ENCODE measurements around the gene ONECUT3. TPM values are rescaled to one million over a fixed set of nuclear protein-coding genes. Genes with fewer than 3 reads are reported as not detected.

Gene ONECUT3
- total and polyA plus RNA-seq, 9 of the 15 experiments (the other 6 are each of a cell fraction or from before 2014, with no cell fraction given) = not detected

DNA sequence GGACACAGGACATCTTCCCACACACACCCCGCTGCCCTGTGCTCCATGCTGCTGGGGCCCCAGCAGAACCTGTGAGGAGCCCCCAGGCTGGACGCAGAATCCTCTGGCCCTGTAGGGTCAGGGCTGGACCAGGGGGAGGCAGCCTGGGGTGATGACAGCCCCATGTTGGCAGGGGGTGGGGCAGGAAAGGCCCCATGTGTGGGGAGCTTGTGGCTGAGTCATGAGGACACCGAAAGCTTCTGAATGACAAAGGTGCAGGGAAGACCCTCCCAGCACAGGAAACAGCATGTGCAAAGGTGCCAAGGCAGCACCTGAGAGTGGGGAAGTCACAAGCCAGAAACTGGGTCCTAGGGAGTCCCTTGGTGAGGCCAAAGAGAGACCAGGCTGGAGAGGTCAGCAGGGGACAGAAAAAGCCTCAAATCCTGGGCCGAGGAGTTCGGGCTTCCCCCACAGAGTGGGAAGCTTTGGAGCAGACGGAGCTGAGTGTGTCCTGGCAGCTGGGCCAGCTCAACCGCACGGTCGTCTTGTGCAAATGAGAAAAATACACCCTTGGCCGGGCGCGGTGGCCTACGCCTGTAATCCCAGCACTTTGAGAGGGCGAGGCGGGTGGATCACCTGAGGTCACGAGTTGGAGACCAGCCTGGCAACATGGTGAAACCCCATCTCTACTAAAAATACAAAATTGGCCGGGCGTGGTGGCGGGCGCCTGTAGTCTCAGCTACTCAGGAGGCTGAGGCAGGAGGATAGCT is 41.3 kb downstream of the ONECUT3 start (continued):
- TF ChIP-seq, protein P1, sequence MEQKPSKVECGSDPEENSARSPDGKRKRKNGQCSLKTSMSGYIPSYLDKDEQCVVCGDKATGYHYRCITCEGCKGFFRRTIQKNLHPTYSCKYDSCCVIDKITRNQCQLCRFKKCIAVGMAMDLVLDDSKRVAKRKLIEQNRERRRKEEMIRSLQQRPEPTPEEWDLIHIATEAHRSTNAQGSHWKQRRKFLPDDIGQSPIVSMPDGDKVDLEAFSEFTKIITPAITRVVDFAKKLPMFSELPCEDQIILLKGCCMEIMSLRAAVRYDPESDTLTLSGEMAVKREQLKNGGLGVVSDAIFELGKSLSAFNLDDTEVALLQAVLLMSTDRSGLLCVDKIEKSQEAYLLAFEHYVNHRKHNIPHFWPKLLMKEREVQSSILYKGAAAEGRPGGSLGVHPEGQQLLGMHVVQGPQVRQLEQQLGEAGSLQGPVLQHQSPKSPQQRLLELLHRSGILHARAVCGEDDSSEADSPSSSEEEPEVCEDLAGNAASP (IDR thresholded peaks at IDR 0.05) = no peak
- peak; percentile 24; the same call in 1 of the 2 replicates for TF ChIP-seq ZBTB7A (IDR thresholded peaks at IDR 0.05; ENCODE audit: borderline replicate concordance, control insufficient read depth, low read depth, low read length)
- TF ChIP-seq ZKSCAN1 (IDR thresholded peaks at IDR 0.05; ENCODE audit: low read depth, low read length) = no peak
- TF ChIP-seq ZNF140 (CRISPR knock-in tag; IDR thresholded peaks at IDR 0.05) = no peak

DNA sequence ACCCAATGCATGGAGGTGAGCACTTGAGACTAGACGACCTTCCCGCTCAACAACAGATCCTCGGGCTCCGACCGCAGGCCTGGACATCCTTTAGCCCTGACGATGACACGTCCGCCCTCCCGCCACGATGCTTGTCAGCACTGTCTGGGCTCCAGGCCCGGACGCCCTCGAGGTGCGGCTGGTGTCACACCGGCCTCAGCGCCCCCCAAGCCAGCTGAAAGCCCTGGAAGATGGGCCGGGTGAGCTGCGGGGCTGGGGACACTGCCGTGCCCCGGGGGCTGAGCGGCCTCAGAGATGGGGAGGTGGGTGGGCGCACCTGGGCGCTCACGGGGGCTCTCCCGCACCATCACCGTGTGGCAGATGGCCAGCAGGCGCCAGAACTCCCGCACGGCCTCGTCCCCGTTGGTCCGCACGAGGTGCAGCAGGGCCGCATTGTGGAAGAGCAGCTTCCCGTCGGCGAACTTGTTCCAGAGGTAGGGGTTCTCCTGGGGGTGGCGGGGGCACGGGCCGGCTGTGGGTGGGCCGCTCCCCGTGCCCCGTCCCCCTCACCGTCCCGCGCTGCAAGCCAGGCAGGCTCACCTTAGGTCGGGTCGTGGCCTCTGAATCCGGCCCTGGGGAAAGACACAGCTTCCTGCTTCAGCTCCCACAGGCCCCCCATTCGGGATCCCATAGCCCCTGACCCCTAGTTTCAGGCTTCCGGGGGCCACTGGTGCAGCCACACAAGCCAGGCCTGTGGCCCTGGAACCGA is 43.3 kb downstream of the ONECUT3 start:
- intact Hi-C loops (cut with micrococcal nuclease) (no loop called here), in situ Hi-C loops (cut with MboI) (no loop called here)
- Histone ChIP-seq H3K4me2 (ENCODE audit: insufficient read depth, low read length) (peak overlapping the region; percentile 78), H4K20me1 (replicated peaks; ENCODE audit: control insufficient read depth, insufficient read depth, low read length) (no peaks in the 10 kb centered on the region), H3K4me1 (replicated peaks in 1 of 2; ENCODE audit: control insufficient read depth in 2 of 2, insufficient read depth in 2 of 2, low read length in 2 of 2) (peaks cover 0 to 40% of the 10 kb centered on the region in 2 experiments; a peak in 3 of 5 replicates), H3K9ac (ENCODE audit: insufficient read depth in 1 of 2, low read depth in 2 of 2, low read length in 2 of 2) (peak overlapping the region in 1 of 2 experiments; percentile 90; a peak in 3 of 4 replicates), H3K27me3 (ENCODE audit: control insufficient read depth in 2 of 2, insufficient read depth in 2 of 2, low read length in 2 of 2) (no peaks in the 10 kb centered on the region), H3K9me3 (replicated peaks; ENCODE audit: control insufficient read depth, insufficient read depth, low read depth, low read length) (no peaks in the 10 kb centered on the region), H3K4me3 (no peak overlapping the region), H3K27ac (ENCODE audit: extremely low read depth, low read depth, low read length) (no peak overlapping the region; the same call in 2 of the 3 replicates), H3K9me1 (ENCODE audit: control insufficient read depth, insufficient read depth, low read length) (peaks cover 3% of the 10 kb centered on the region), H3K36me3 (ENCODE audit: control insufficient read depth, insufficient read depth, low read length) (peaks cover 4% of the 10 kb centered on the region; the same call in 1 of the 3 replicates), H3K79me2 (ENCODE audit: control insufficient read depth, insufficient read depth, low read length) (no peaks in the 10 kb centered on the region), H2AFZ (ENCODE audit: low read depth, low read length) (peak overlapping the region; percentile 91)
- ATAC-seq (peak; percentile 16; the same call in 2 of the 3 replicates), DNase-seq (ENCODE audit: extremely low read depth in 1 of 4, low spot score in 3 of 4) (no peak), FAIRE-seq (no peak)
- ChIA-PET CTCF (ENCODE audit: low intra/inter-chr PET ratio) (interaction anchor here (0.5 to 3.3 kb wide), 7 partner anchors 15 to 933 kb away, joined by 3 to 29 read pairs (median 4); partner anchors contain the start of gene UQCR11), POLR2A (interaction anchor here (0.5 to 1.0 kb wide), 3 partner anchors 10 to 133 kb away, joined by 3 to 4 read pairs (median 3); no protein-coding TSS in a partner anchor)
- BruUV-seq (replicated peaks) = no TSS peak
- WGBS (ENCODE audit: insufficient coverage, low coverage, missing lambda C conversion rate) = 46% methylated on average over 14 of the region's 52 CpGs
- TF ChIP-seq, protein P2, sequence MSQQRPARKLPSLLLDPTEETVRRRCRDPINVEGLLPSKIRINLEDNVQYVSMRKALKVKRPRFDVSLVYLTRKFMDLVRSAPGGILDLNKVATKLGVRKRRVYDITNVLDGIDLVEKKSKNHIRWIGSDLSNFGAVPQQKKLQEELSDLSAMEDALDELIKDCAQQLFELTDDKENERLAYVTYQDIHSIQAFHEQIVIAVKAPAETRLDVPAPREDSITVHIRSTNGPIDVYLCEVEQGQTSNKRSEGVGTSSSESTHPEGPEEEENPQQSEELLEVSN (IDR thresholded peaks at IDR 0.05; ENCODE audit: borderline replicate concordance in 1 of 2, extremely low read depth in 1 of 2, insufficient read depth in 1 of 2, insufficient read length in 1 of 2, low read depth in 1 of 2, low read length in 1 of 2, poor library complexity in 1 of 2, severe bottlenecking in 1 of 2) = peak in 1 of 2 experiments; percentile 47
- TF ChIP-seq ZNF217 (CRISPR knock-in tag; IDR thresholded peaks at IDR 0.05) = no peak
- TF ChIP-seq BRCA1 (IDR thresholded peaks at IDR 0.05) = no peak
- no peak for TF ChIP-seq BRCA1 (CRISPR knock-in tag; IDR thresholded peaks at IDR 0.05)
- TF ChIP-seq HNRNPL (IDR thresholded peaks at IDR 0.05; ENCODE audit: low read depth, low read length) = no peak
- no peak for TF ChIP-seq ZNF124 (CRISPR knock-in tag; IDR thresholded peaks at IDR 0.05)
- no peak for TF ChIP-seq NUFIP1 (IDR thresholded peaks at IDR 0.05; ENCODE audit: partially characterized antibody)
- no peak for TF ChIP-seq ZNF274 (IDR thresholded peaks at IDR 0.05; ENCODE audit: borderline replicate concordance, low read depth, low read length)
